Measurements from ENCODE around the gene CARMIL3. TPM values are rescaled to one million over a fixed set of nuclear protein-coding genes. Genes with fewer than 3 reads are reported as not detected.

Gene CARMIL3
- total and polyA plus RNA-seq, 2 of the 8 experiments (the other 6 are each of a cell fraction or from before 2014, with no cell fraction given), result 6.0 to 9.0 TPM

GRCh38 chr14:24113801-24114531 is 62.2 kb downstream of the CARMIL3 start (continued):
- peak; percentile 15; the same call in 1 of the 2 replicates for TF ChIP-seq PHF8 (conservative IDR thresholded peaks at IDR 0.05; ENCODE audit: low read depth, low read length)
- no peak for TF ChIP-seq TEAD4 (IDR thresholded peaks at IDR 0.05; ENCODE audit: low read depth, low read length)
- TF ChIP-seq SAP30 (IDR thresholded peaks at IDR 0.05; ENCODE audit: insufficient read depth, insufficient replicate concordance, low read length), result peak; percentile 92
- no peak for TF ChIP-seq SIRT6 (IDR thresholded peaks at IDR 0.05; ENCODE audit: low read length)
- no peak for TF ChIP-seq EZH2 (IDR thresholded peaks at IDR 0.05; ENCODE audit: low read depth, low read length, severe bottlenecking)
- TF ChIP-seq KDM1A (IDR thresholded peaks at IDR 0.05; ENCODE audit: borderline replicate concordance, low read length), result no peak
- TF ChIP-seq JUND (IDR thresholded peaks at IDR 0.05; ENCODE audit: low read length), result no peak
- TF ChIP-seq POLR2AphosphoS5 (IDR thresholded peaks at IDR 0.05; ENCODE audit: low read depth, low read length), result no peak
- TF ChIP-seq ATF3 (IDR thresholded peaks at IDR 0.05; ENCODE audit: insufficient read depth, low read depth, low read length), result no peak
- TF ChIP-seq SIN3A (conservative IDR thresholded peaks at IDR 0.05 in 1 of 2, IDR thresholded peaks at IDR 0.05 in 1 of 2; ENCODE audit: low read depth in 1 of 2, low read length in 2 of 2), result peak; percentile 86 to 96; a peak in 3 of 4 replicates
- peak; percentile 13 for TF ChIP-seq TBP (IDR thresholded peaks at IDR 0.05; ENCODE audit: low read depth, low read length)
- TF ChIP-seq RBBP5 (IDR thresholded peaks at IDR 0.05; ENCODE audit: borderline replicate concordance, low read depth, low read length), result peak; percentile 73; the same call in 1 of the 2 replicates
- peak; percentile 55 for TF ChIP-seq KDM4A (IDR thresholded peaks at IDR 0.05; ENCODE audit: low read depth, low read length, severe bottlenecking)

Measured in H1 (cell line).